HG03521 (cell line): ENCODE results near the gene HHLA2.
"Not testable (repeated sequence)": the region's sequence is repeated elsewhere in the genome, so short reads cannot be mapped to it uniquely, and the experiment has no call there.

Source experiments
- ATAC-seq: cut with Tn5 transposase; IDR thresholded peaks from one replicate; pipeline ENCODE4 v1.9.1; 2021; ENCODE audit warnings: mild to moderate bottlenecking, moderate library complexity; ENCODE audit not compliant: unreplicated experiment

The HHLA2 gene, protein sequence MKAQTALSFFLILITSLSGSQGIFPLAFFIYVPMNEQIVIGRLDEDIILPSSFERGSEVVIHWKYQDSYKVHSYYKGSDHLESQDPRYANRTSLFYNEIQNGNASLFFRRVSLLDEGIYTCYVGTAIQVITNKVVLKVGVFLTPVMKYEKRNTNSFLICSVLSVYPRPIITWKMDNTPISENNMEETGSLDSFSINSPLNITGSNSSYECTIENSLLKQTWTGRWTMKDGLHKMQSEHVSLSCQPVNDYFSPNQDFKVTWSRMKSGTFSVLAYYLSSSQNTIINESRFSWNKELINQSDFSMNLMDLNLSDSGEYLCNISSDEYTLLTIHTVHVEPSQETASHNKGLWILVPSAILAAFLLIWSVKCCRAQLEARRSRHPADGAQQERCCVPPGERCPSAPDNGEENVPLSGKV

DNA sequence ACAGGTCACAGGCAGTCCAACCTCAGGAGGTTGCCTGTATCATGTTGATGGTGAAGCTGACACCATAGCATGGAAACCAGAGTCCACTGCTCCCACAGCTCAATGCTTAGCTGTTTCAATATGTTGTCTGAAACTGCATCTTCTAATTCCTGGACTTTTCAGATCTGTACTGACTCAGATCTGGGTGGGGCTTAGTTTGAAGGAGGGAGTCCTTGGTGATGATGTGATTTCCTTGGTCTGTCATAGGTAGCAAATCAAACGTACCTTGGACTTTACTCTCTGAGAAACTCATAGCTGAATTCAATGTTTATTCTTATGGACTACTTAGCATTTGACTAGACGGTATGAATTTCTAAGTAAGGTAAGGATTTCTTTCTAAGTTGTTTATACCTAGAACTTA lies at the start of gene HHLA2:
HHLA2 (plus strand) TSS at position 310 of the 400 bp plus-strand sequence. CDS start 55,266 bp downstream, outside the sequence.
- no peak for ATAC-seq

GRCh38 chr3:108250626-108251025 lies 45.7 kb upstream of the HHLA2 start:
- no peak for ATAC-seq

DNA sequence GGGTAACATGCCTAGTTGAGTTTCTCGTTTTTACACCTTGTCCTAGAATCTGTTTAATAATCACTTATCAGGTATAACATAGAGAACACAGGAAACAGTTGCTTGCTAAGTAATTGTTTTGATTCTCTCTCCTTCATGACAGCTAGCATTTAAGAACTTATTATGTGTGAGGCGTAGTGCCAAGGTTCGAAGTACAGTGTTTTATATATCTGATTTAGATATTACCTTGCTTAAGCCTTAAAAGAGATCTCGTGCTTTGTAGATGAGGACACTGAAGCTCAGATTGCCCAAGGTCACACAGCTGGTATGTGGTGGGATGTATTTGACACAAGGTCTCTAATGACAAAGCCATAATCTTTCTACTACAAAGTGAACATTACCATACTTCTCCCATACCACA lies 45.1 kb upstream of the HHLA2 start:
- ATAC-seq = no peak

DNA sequence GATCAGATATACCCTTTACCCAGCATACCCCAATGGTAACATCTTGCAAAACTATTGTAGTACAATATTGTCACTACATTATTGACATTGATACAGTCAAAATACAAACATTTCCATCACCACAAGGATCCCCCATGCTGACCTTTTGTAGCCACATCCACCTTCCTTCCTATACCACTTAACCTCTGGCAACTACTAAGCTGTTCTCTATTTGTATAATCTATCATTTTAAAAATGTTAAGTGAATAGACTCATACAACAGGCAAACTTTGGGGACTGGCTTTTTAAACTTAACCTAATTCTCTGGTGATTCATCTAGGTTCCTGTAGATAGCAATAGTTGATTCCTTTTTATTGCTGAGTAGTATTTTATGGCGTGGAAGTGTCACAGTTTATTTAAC lies 44.5 kb upstream of the HHLA2 start:
- no peak for ATAC-seq

DNA sequence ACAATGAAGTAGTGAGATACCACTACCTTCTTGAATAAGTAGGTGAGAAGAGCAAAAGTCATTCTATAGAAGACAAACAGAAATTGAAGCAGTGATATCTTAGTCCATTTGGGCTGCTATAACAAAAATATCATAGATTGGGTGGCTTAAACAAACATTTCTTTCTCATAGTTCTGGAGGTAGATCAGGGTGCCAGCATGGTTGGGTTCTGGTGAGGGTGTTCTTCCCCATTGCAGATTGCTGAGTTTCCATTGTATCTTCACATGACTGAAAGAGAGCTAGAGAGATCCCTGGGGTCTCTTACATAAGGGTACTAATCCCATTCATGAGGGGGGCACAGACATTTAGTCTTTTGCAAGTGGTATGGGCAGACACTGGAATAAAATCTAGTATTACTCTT lies 41.2 kb upstream of the HHLA2 start:
- no peak for ATAC-seq

GRCh38 chr3:108264534-108265298 lies 31.6 kb upstream of the HHLA2 start:
- peak; percentile 73 for ATAC-seq

DNA sequence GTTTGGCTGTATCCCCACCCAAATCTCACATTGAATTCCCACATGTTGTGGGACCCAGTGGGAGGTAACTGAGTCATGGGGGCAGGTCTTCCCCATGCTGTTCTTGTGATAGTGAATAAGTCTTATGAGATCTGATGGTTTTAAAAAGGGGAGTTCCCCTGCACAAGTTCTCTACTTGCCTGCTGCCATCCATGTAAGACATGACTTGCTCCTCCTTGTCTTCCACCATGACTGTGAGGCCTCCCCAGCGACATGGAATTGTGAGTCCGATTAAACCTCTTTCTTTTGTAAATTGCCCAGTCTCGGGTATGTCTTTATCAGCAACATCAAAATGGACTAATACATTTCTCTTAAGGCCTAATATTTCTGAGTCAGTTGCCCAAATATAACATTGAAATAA lies 28.1 kb upstream of the HHLA2 start:
- not testable (repeated sequence) for ATAC-seq

GRCh38 chr3:108271626-108272025 lies 24.7 kb upstream of the HHLA2 start:
- no peak for ATAC-seq

GRCh38 chr3:108279066-108279465 lies 17.3 kb upstream of the HHLA2 start:
- ATAC-seq = not testable (repeated sequence)

GRCh38 chr3:108280476-108280875 lies 15.9 kb upstream of the HHLA2 start:
- no peak for ATAC-seq

- peak; percentile 50 for ATAC-seq
These were observed 14.7 kb upstream of the HHLA2 start for GRCh38 chr3:108281670-108282069.

- ATAC-seq = no peak
These were observed 13.3 kb upstream of the HHLA2 start for GRCh38 chr3:108283006-108283405.

- no peak for ATAC-seq
These were observed 12.4 kb upstream of the HHLA2 start for GRCh38 chr3:108283989-108284388.

DNA sequence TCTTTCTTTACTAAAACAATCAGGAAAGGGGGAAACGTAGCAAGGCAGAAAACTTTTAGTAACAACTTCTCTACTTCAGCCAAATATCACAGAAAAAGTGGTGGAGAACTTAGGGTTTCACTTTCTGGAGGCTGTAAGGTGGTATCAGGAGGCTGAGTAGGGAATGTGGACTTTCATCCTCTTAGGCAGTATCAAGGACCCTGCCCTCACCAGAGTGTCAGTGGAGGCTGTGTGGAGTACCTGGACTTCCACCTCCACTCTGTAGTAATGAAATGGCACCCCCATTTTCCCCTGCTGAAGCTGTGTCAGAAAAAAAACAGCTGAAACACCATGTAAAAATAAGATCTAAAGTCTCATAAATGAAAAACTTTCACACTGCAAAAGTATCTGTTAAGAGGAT lies 11.2 kb upstream of the HHLA2 start:
- ATAC-seq = no peak

DNA sequence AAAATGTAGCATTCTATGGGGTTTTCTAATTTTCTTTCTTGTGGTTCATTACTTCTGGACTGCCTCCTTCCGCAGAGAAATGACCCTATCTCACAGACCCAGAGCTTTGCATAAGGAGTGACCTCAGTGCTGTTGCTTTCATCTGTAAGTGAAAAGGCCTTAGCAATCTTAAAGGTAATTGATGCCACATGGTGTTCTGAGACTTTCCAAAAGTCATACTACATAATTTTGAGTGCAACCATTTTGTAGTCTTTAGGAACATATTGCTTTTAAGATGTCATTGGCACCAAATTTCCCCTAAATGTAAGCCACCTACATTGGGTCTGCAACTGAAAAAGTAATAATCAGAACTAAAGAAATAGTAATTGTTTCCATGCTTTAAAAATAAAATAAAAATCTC lies 9.2 kb upstream of the HHLA2 start:
- peak; percentile 69 for ATAC-seq

GRCh38 chr3:108288193-108288592 lies 8.2 kb upstream of the HHLA2 start:
- ATAC-seq = not testable (repeated sequence)

- ATAC-seq = no peak
These were observed 7.2 kb upstream of the HHLA2 start for GRCh38 chr3:108289159-108289558.

GRCh38 chr3:108292450-108292849 lies 3.9 kb upstream of the HHLA2 start:
- no peak for ATAC-seq

- ATAC-seq = peak; percentile 58
These were observed 3.4 kb upstream of the HHLA2 start for GRCh38 chr3:108292905-108293328.

- ATAC-seq = peak; percentile 76
These were observed 2.5 kb upstream of the HHLA2 start for GRCh38 chr3:108293858-108294257.

DNA sequence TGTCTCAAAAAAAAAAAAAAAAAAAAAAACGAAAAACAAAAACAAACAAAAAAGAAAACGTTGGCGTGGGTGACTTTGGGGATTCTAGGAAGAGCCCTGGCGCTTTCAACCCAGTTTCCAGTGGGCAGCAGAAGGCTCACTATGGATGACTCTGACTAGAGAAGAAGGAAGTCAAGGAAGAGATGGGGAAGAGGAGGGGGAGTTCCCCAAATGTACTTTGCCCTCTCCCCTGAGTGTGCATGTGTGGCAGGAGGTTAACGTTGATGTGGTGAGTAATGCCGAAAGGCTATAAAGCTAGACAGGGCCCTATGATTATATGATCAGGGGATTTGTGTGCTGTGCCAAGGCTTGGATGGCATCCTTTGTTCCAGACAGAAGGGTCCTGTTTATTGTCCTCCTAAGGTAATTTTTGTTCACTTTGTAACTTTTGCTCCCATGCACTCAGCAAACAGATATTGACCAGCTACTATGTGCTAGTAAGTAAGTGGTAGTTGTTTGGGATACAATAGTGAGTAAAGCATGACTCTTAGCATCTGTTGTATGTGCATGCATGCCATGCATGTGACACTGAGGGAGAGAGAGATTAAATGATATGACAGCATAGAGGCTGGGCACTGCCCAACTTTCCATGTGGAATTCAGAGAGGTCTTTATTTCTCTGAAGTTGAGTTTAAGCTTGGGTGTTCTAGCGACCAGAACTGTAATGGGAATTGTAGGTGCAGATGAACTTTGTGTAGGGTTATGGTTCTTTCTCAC lies 750 bp upstream of the HHLA2 start:
- no peak for ATAC-seq
